ENCODE results near the gene TMA16.
"Not testable (repeated sequence)": the region's sequence is repeated elsewhere in the genome, so short reads cannot be mapped to it uniquely, and the experiment has no call there.

TMA16 gene

GRCh38 chr4:163494360-163495241, at the start of gene TMA16:
Gene TMA16, plus strand, starts transcription at chr4:163494690. Its CDS starts 112 bp downstream, at chr4:163494802.
- peak; percentile 97 for ATAC-seq
- TF ChIP-seq, protein P1, sequence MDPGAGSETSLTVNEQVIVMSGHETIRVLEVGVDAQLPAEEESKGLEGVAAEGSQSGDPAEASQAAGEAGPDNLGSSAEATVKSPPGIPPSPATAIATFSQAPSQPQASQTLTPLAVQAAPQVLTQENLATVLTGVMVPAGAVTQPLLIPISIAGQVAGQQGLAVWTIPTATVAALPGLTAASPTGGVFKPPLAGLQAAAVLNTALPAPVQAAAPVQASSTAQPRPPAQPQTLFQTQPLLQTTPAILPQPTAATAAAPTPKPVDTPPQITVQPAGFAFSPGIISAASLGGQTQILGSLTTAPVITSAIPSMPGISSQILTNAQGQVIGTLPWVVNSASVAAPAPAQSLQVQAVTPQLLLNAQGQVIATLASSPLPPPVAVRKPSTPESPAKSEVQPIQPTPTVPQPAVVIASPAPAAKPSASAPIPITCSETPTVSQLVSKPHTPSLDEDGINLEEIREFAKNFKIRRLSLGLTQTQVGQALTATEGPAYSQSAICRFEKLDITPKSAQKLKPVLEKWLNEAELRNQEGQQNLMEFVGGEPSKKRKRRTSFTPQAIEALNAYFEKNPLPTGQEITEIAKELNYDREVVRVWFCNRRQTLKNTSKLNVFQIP (CRISPR knock-in tag; IDR thresholded peaks at IDR 0.05; ENCODE audit: borderline replicate concordance, low read depth) = 0 out of 2 replicates have a peak, but pooled peaks have one; percentile 50
- TF ChIP-seq, protein P2, sequence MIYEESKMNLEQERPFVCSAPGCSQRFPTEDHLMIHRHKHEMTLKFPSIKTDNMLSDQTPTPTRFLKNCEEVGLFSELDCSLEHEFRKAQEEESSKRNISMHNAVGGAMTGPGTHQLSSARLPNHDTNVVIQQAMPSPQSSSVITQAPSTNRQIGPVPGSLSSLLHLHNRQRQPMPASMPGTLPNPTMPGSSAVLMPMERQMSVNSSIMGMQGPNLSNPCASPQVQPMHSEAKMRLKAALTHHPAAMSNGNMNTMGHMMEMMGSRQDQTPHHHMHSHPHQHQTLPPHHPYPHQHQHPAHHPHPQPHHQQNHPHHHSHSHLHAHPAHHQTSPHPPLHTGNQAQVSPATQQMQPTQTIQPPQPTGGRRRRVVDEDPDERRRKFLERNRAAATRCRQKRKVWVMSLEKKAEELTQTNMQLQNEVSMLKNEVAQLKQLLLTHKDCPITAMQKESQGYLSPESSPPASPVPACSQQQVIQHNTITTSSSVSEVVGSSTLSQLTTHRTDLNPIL (CRISPR knock-in tag; IDR thresholded peaks at IDR 0.05; ENCODE audit: low read depth) = no peak
- TF ChIP-seq CSRNP3 (CRISPR knock-in tag; IDR thresholded peaks at IDR 0.05) (no peak), GLIS3 (CRISPR knock-in tag; IDR thresholded peaks at IDR 0.05) (0 out of 2 replicates have a peak, but pooled peaks have one; percentile 2), ZFP3 (CRISPR knock-in tag; IDR thresholded peaks at IDR 0.05) (0 out of 2 replicates have a peak, but pooled peaks have one; percentile 63), CSDC2 (CRISPR knock-in tag; IDR thresholded peaks at IDR 0.05) (no peak)

- not testable (repeated sequence) for ATAC-seq
Observed at GRCh38 chr4:163447023-163447422, 47.5 kb upstream of the TMA16 start.

GRCh38 chr4:163447481-163447880, 47.0 kb upstream of the TMA16 start:
- TF ChIP-seq SNAI2 (CRISPR knock-in tag; IDR thresholded peaks at IDR 0.05) = no peak
- no peak for TF ChIP-seq ESRRG (CRISPR knock-in tag; IDR thresholded peaks at IDR 0.05)
- TF ChIP-seq ZNF8 (CRISPR knock-in tag; IDR thresholded peaks at IDR 0.05) = no peak
- no peak for TF ChIP-seq ARNTL (CRISPR knock-in tag; IDR thresholded peaks at IDR 0.05; ENCODE audit: borderline replicate concordance, low read depth)
- TF ChIP-seq PPARA (CRISPR knock-in tag; IDR thresholded peaks at IDR 0.05; ENCODE audit: borderline replicate concordance) = no peak
- TF ChIP-seq BACH2 (CRISPR knock-in tag; IDR thresholded peaks at IDR 0.05; ENCODE audit: borderline replicate concordance) = no peak
- TF ChIP-seq ZFP3 (CRISPR knock-in tag; IDR thresholded peaks at IDR 0.05) = no peak
- TF ChIP-seq GLIS3 (CRISPR knock-in tag; IDR thresholded peaks at IDR 0.05) = no peak
- ATAC-seq = no peak

GRCh38 chr4:163448540-163449203, 45.8 kb upstream of the TMA16 start:
- ATAC-seq = peak; percentile 57; the same call in 2 of the 3 replicates

GRCh38 chr4:163462556-163462955, 31.9 kb upstream of the TMA16 start:
- no peak for TF ChIP-seq ZC3H10 (CRISPR knock-in tag; IDR thresholded peaks at IDR 0.05)
- no peak for TF ChIP-seq SNAI2 (CRISPR knock-in tag; IDR thresholded peaks at IDR 0.05)
- TF ChIP-seq GLIS3 (CRISPR knock-in tag; IDR thresholded peaks at IDR 0.05) = no peak
- TF ChIP-seq ISL1 (CRISPR knock-in tag; IDR thresholded peaks at IDR 0.05) = no peak
- TF ChIP-seq BACH2 (CRISPR knock-in tag; IDR thresholded peaks at IDR 0.05; ENCODE audit: borderline replicate concordance) = no peak
- TF ChIP-seq OSR1 (CRISPR knock-in tag; IDR thresholded peaks at IDR 0.05) = no peak
- no peak for TF ChIP-seq TCF4 (CRISPR knock-in tag; IDR thresholded peaks at IDR 0.05; ENCODE audit: borderline replicate concordance)
- TF ChIP-seq ZFP3 (CRISPR knock-in tag; IDR thresholded peaks at IDR 0.05) = no peak
- no peak for TF ChIP-seq CSDC2 (CRISPR knock-in tag; IDR thresholded peaks at IDR 0.05)
- no peak for TF ChIP-seq ARNTL (CRISPR knock-in tag; IDR thresholded peaks at IDR 0.05; ENCODE audit: borderline replicate concordance, low read depth)
- TF ChIP-seq ZNF565 (CRISPR knock-in tag; conservative IDR thresholded peaks at IDR 0.05; ENCODE audit: low read depth) = no peak
- TF ChIP-seq PPARA (CRISPR knock-in tag; IDR thresholded peaks at IDR 0.05; ENCODE audit: borderline replicate concordance) = no peak
- no peak for ATAC-seq

More at GRCh38 chr4:163448540-163449203, 45.8 kb upstream of the TMA16 start:
- TF ChIP-seq ZFP3 (CRISPR knock-in tag; IDR thresholded peaks at IDR 0.05) (no peak), ISL1 (CRISPR knock-in tag; IDR thresholded peaks at IDR 0.05) (no peak), SNAI2 (CRISPR knock-in tag; IDR thresholded peaks at IDR 0.05) (no peak)

All from SK-N-SH treated with all-trans-retinoic acid at 6 μM for 48 hours (cell line).